Stomach (tissue), 4 donors: Measurements from ENCODE around the gene LRRC55.

Source experiments
- EP300 ChIP-seq: sonication (generic); formaldehyde crosslinking; IDR thresholded peaks from one replicate; pipeline ENCODE4 v1.6.1; 2017; ENCODE audit warnings: antibody characterized with exemption
- POLR2A ChIP-seq, 4 donors: fragments of 450-650 bp; IDR thresholded peaks; one replicate each; pipeline ENCODE4 v1.6.1; 2016; ENCODE audit warnings: antibody characterized with exemption in 4 of 4, control low read depth in 2 of 4, mild to moderate bottlenecking in 1 of 4, moderate library complexity in 1 of 4
- TF ChIP-seq, protein P1 (sequence below), 7 experiments: fragments of 450-650 bp in 4 of 7; fragments of 200-600 bp in 3 of 7; sonication (generic) in 3 of 7; IDR thresholded peaks; one replicate each; pipeline ENCODE4 v1.5.1; 2016 to 2019; ENCODE audit warnings: antibody characterized with exemption in 7 of 7, control low read depth in 2 of 7, mild to moderate bottlenecking in 1 of 7

DNA sequence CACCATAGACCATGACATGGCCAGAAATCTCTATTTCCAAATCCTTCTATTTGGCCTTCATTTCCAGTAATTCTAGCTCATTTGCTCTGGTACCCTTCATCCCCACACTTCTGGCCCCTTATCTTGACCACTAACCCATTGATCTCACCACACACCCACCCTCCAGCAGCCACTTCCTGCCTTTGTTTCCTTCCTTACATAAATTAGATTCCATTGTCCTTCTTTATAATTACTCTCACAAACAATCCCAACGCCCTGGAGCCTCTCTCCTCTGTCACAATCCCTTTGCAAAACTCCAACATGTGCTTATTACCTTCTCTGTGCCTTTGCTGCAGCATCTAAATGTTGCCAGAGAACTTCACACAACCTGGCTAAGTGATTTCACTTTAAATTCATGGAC lies 40.5 kb downstream of the LRRC55 start:
- TF ChIP-seq POLR2A (IDR thresholded peaks at IDR 0.05), result no peak
- TF ChIP-seq, protein P1, sequence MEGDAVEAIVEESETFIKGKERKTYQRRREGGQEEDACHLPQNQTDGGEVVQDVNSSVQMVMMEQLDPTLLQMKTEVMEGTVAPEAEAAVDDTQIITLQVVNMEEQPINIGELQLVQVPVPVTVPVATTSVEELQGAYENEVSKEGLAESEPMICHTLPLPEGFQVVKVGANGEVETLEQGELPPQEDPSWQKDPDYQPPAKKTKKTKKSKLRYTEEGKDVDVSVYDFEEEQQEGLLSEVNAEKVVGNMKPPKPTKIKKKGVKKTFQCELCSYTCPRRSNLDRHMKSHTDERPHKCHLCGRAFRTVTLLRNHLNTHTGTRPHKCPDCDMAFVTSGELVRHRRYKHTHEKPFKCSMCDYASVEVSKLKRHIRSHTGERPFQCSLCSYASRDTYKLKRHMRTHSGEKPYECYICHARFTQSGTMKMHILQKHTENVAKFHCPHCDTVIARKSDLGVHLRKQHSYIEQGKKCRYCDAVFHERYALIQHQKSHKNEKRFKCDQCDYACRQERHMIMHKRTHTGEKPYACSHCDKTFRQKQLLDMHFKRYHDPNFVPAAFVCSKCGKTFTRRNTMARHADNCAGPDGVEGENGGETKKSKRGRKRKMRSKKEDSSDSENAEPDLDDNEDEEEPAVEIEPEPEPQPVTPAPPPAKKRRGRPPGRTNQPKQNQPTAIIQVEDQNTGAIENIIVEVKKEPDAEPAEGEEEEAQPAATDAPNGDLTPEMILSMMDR (IDR thresholded peaks at IDR 0.05), result no peak
- no peak for TF ChIP-seq EP300
